ENCODE results near the gene RCAN2.

- no peak for TF ChIP-seq CTCF (conservative IDR thresholded peaks at IDR 0.05; ENCODE audit: low read depth in 2 of 2)
- TF ChIP-seq CREB1 (CRISPR knock-in tag; IDR thresholded peaks at IDR 0.05; ENCODE audit: low read depth): no peak
- TF ChIP-seq, protein P1, sequence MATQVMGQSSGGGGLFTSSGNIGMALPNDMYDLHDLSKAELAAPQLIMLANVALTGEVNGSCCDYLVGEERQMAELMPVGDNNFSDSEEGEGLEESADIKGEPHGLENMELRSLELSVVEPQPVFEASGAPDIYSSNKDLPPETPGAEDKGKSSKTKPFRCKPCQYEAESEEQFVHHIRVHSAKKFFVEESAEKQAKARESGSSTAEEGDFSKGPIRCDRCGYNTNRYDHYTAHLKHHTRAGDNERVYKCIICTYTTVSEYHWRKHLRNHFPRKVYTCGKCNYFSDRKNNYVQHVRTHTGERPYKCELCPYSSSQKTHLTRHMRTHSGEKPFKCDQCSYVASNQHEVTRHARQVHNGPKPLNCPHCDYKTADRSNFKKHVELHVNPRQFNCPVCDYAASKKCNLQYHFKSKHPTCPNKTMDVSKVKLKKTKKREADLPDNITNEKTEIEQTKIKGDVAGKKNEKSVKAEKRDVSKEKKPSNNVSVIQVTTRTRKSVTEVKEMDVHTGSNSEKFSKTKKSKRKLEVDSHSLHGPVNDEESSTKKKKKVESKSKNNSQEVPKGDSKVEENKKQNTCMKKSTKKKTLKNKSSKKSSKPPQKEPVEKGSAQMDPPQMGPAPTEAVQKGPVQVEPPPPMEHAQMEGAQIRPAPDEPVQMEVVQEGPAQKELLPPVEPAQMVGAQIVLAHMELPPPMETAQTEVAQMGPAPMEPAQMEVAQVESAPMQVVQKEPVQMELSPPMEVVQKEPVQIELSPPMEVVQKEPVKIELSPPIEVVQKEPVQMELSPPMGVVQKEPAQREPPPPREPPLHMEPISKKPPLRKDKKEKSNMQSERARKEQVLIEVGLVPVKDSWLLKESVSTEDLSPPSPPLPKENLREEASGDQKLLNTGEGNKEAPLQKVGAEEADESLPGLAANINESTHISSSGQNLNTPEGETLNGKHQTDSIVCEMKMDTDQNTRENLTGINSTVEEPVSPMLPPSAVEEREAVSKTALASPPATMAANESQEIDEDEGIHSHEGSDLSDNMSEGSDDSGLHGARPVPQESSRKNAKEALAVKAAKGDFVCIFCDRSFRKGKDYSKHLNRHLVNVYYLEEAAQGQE (IDR thresholded peaks at IDR 0.05; ENCODE audit: unreplicated experiment): no peak
- no peak for TF ChIP-seq ZNF114 (CRISPR knock-in tag; IDR thresholded peaks at IDR 0.05)
- no peak for TF ChIP-seq EZH2phosphoT487 (IDR thresholded peaks at IDR 0.05; ENCODE audit: unreplicated experiment)
- TF ChIP-seq POLR2AphosphoS5 (IDR thresholded peaks at IDR 0.05; ENCODE audit: low read depth): no peak
- no peak for TF ChIP-seq ZNF331 (CRISPR knock-in tag; IDR thresholded peaks at IDR 0.05; ENCODE audit: low read depth)
- TF ChIP-seq EZH2 (IDR thresholded peaks at IDR 0.05; ENCODE audit: low read depth, unreplicated experiment): no peak
Observed at GRCh38 chr6:46291275-46291633, 200.0 kb downstream of the RCAN2 start.
